C4-2B (cell line): ENCODE data around the gene CCSER1.

Experiments used
- H3K27ac ChIP-seq: fragments of 450-650 bp; 2 replicates; pipeline ENCODE4 v1.5.1; 2017
- CTCF ChIP-seq: fragments of 450-650 bp; conservative IDR thresholded peaks from 2 replicates; pipeline ENCODE4 v1.5.1; 2017; ENCODE audit warnings: mild to moderate bottlenecking
- ZFX ChIP-seq: fragments of 450-650 bp; IDR thresholded peaks from 2 replicates; pipeline ENCODE4 v1.6.1; 2017

CCSER1 gene

GRCh38 chr4:90495211-90495610, 368.0 kb downstream of the CCSER1 start:
- TF ChIP-seq ZFX (no peak), CTCF (no peak)
- no peak overlapping the region for H3K27ac ChIP-seq

- H3K27ac ChIP-seq = no peak overlapping the region
- TF ChIP-seq ZFX (no peak), CTCF (no peak)
Measured at GRCh38 chr4:90495936-90496335, 368.7 kb downstream of the CCSER1 start.

GRCh38 chr4:90498175-90498574, 371.0 kb downstream of the CCSER1 start:
- TF ChIP-seq ZFX = no peak
- H3K27ac ChIP-seq = no peak overlapping the region

- no peak overlapping the region for H3K27ac ChIP-seq
- TF ChIP-seq ZFX = no peak
- TF ChIP-seq CTCF = no peak
Measured at GRCh38 chr4:90503677-90504076, 376.5 kb downstream of the CCSER1 start.

GRCh38 chr4:90515191-90515590, 388.0 kb downstream of the CCSER1 start:
- no peak overlapping the region for H3K27ac ChIP-seq
- TF ChIP-seq CTCF (no peak), ZFX (no peak)

GRCh38 chr4:90528551-90528950, 401.4 kb downstream of the CCSER1 start:
- TF ChIP-seq CTCF = no peak
- TF ChIP-seq ZFX = no peak
- no peak overlapping the region for H3K27ac ChIP-seq

- TF ChIP-seq CTCF (no peak), ZFX (no peak)
- H3K27ac ChIP-seq = no peak overlapping the region
Measured at GRCh38 chr4:90536408-90536807, 409.2 kb downstream of the CCSER1 start.

GRCh38 chr4:90537491-90537890, 410.3 kb downstream of the CCSER1 start:
- TF ChIP-seq ZFX (no peak), CTCF (no peak)

More at GRCh38 chr4:90537491-90537890, 410.3 kb downstream of the CCSER1 start:
- no peak overlapping the region for H3K27ac ChIP-seq
